Measurements from ENCODE around the gene PDSS2.

DNA sequence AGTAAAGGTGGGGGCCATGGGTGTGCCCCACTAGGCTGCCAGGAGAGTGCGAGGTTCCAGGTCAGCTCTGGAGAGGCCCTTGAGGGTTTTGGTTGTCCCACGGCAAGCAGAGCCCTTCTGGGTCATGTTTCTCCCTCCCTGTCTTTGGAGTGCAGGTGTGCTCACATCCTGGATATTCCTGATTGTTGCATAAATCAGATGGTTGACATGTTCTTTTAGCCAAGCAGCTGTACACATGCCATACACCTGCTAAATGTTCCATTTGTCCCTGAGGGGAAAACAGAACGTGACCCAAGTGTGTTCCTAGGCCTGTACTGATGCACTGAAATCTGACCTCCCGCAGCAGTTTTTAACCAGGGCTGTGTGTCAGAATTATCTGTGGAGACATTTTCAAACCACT is 266.5 kb downstream of the PDSS2 start:
- TF ChIP-seq POLR2A (IDR thresholded peaks at IDR 0.05), result no peak
- TF ChIP-seq, protein P1, sequence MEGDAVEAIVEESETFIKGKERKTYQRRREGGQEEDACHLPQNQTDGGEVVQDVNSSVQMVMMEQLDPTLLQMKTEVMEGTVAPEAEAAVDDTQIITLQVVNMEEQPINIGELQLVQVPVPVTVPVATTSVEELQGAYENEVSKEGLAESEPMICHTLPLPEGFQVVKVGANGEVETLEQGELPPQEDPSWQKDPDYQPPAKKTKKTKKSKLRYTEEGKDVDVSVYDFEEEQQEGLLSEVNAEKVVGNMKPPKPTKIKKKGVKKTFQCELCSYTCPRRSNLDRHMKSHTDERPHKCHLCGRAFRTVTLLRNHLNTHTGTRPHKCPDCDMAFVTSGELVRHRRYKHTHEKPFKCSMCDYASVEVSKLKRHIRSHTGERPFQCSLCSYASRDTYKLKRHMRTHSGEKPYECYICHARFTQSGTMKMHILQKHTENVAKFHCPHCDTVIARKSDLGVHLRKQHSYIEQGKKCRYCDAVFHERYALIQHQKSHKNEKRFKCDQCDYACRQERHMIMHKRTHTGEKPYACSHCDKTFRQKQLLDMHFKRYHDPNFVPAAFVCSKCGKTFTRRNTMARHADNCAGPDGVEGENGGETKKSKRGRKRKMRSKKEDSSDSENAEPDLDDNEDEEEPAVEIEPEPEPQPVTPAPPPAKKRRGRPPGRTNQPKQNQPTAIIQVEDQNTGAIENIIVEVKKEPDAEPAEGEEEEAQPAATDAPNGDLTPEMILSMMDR (IDR thresholded peaks at IDR 0.05), result no peak

Data from body of pancreas (tissue), 4 donors.